ENCODE results near the gene OR6B2. TPM values are rescaled to one million over a fixed set of nuclear protein-coding genes. Genes with fewer than 3 reads are reported as not detected.

OR6B2 gene
- polyA plus RNA-seq, 4 donors = not detected

DNA sequence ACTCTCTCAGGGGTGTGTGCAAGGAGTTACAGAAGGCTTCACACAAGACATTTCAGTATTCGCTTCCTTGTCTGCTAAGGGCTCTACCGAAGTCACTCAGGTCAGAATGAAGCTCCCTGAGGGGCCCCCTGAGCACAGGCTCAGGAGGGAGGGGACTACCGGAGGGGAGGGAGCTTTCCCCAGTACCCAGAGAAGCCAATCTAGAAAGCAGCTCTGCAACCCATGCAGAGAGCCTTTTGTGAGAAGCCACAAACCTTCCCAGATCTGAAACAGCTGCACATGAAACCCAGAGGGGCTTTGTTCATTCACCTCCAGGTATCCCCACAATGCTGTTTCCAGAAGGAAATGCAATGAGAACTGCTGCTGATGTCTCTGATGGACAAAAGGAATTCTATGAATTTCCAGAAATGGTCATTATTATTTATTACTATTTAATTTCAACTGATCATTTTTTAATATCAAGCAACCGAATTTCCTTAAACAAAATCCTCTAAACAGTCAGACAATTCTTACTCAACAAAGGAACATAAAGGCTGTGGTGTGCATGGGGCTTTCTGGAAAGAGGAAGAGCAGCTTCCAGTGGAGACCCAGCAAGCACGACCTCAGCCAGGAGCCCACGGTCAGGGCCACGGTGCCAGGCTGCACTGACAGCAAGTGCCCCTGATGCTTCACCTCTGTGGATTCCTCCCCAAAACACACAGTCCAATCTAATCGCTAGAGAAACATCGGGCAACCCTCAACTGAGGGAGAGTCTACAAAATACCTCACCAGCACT is 47.0 kb downstream of the OR6B2 start:
- Histone ChIP-seq H3K4me3 (ENCODE audit: low read depth in 1 of 3, low read length in 3 of 3) (no peak overlapping the region), H3K36me3 (ENCODE audit: control insufficient read depth in 3 of 3, insufficient read depth in 2 of 3, low read depth in 1 of 3, low read length in 3 of 3) (peaks cover 23 to 52% (median 26%) of the 10 kb centered on the region in 3 donors), H3K9me3 (ENCODE audit: control insufficient read depth in 2 of 2, insufficient read depth in 1 of 2, low read depth in 1 of 2, low read length in 1 of 2) (peaks cover 0 to 13% of the 10 kb centered on the region in 2 donors), H3K4me1 (ENCODE audit: control insufficient read depth in 3 of 3, insufficient read depth in 2 of 3, low read depth in 1 of 3, low read length in 2 of 3) (no peaks in the 10 kb centered on the region), H3K27me3 (ENCODE audit: control insufficient read depth in 3 of 3, insufficient read depth in 3 of 3, low read length in 3 of 3) (no peaks in the 10 kb centered on the region), H3K27ac (ENCODE audit: low read depth in 1 of 3, low read length in 2 of 3) (no peak overlapping the region)
- FAIRE-seq (no peak), DNase-seq (no peak)
- 75 to 89% (median 84%) methylated on average over 9 of the region's 9 CpGs for WGBS, 3 donors

Other genes starting within 250 kb of the OR6B2 start
- 100 to 1,000 TPM; 126 to 145 (median 130) TPM for gene NDUFA10, start 5.1 kb downstream of the OR6B2 start, polyA plus RNA-seq
- gene OR6B3, start 23.1 kb upstream of the OR6B2 start, polyA plus RNA-seq = not detected
- 100 to 1,000 TPM in 3 of 4 donors, 10 to 100 TPM in 1; 92.6 to 394 (median 320) TPM for gene COPS9, start 105.9 kb upstream of the OR6B2 start, polyA plus RNA-seq
- gene OTOS, start 110.2 kb upstream of the OR6B2 start, polyA plus RNA-seq = not detected